Measurements from ENCODE around the gene MRPL9. TPM values are rescaled to one million over a fixed set of nuclear protein-coding genes. Genes with fewer than 3 reads are reported as not detected.

The MRPL9 gene
- total RNA-seq, 1 experiment from 2014 or later = 80.3 TPM

- H3K4me1 ChIP-seq = no peaks in the 10 kb centered on the region; the same call in 1 of the 2 replicates
- H3K9me3 ChIP-seq (replicated peaks) = no peaks in the 10 kb centered on the region
- no peak overlapping the region for H3K4me3 ChIP-seq
- no peaks in the 10 kb centered on the region for H3K36me3 ChIP-seq
- no peak overlapping the region for H3K27ac ChIP-seq
- H3K27me3 ChIP-seq = 0 out of 2 replicates have a peak, but pooled peaks cover 3% of the 10 kb centered on the region
- DNase-seq = no peak
Measured at GRCh38 chr1:151729966-151730291, 33.4 kb downstream of the MRPL9 start.

GRCh38 chr1:151729157-151729965 lies 33.9 kb downstream of the MRPL9 start:
- Histone ChIP-seq H3K4me3 (no peak overlapping the region), H3K27ac (no peak overlapping the region), H3K9me3 (replicated peaks) (no peaks in the 10 kb centered on the region), H3K27me3 (0 out of 2 replicates have a peak, but pooled peaks cover 3% of the 10 kb centered on the region), H3K36me3 (no peaks in the 10 kb centered on the region), H3K4me1 (no peaks in the 10 kb centered on the region; the same call in 1 of the 2 replicates)
- DNase-seq = no peak

- Histone ChIP-seq H3K27me3 (0 out of 2 replicates have a peak, but pooled peaks cover 3% of the 10 kb centered on the region), H3K27ac (no peak overlapping the region)
Measured at GRCh38 chr1:151728151-151729054, 34.9 kb downstream of the MRPL9 start.

GRCh38 chr1:151723726-151724370 lies 39.4 kb downstream of the MRPL9 start:
- H3K4me3 ChIP-seq = no peak overlapping the region
- H3K4me1 ChIP-seq = no peaks in the 10 kb centered on the region
- DNase-seq = no peak
- no peaks in the 10 kb centered on the region for H3K36me3 ChIP-seq
- H3K27me3 ChIP-seq = 0 out of 2 replicates have a peak, but pooled peaks cover 3% of the 10 kb centered on the region
- H3K9me3 ChIP-seq (replicated peaks) = no peaks in the 10 kb centered on the region
- H3K27ac ChIP-seq = no peak overlapping the region

More at GRCh38 chr1:151728151-151729054, 34.9 kb downstream of the MRPL9 start:
- H3K36me3 ChIP-seq = no peaks in the 10 kb centered on the region
- no peak overlapping the region; the same call in 1 of the 2 replicates for H3K4me3 ChIP-seq
- H3K9me3 ChIP-seq (replicated peaks) = no peaks in the 10 kb centered on the region
- DNase-seq = peak in 1 of 2 experiments; percentile 13
- no peaks in the 10 kb centered on the region; the same call in 1 of the 2 replicates for H3K4me1 ChIP-seq

GRCh38 chr1:151721788-151722510 lies 41.3 kb downstream of the MRPL9 start:
- Histone ChIP-seq H3K4me1 (no peaks in the 10 kb centered on the region), H3K4me3 (peak overlapping the region; percentile 49), H3K27me3 (no peaks in the 10 kb centered on the region), H3K27ac (no peak overlapping the region), H3K9me3 (replicated peaks) (no peaks in the 10 kb centered on the region), H3K36me3 (no peaks in the 10 kb centered on the region)
- no peak for DNase-seq

- peak within 1 kb of the TSS; percentile 49 for H3K4me3 ChIP-seq
- H3K36me3 ChIP-seq = no peaks in the 10 kb centered on the region
- peak; percentile 35 to 58 for DNase-seq
- no peaks in the 10 kb centered on the region for H3K27me3 ChIP-seq
- H3K9me3 ChIP-seq (replicated peaks) = no peaks in the 10 kb centered on the region
- H3K4me1 ChIP-seq = no peaks in the 10 kb centered on the region
- no peak within 1 kb of the TSS for H3K27ac ChIP-seq
Measured at GRCh38 chr1:151720974-151721787, 42.1 kb downstream of the MRPL9 start, which contains the start of gene RIIAD1. Gene RIIAD1 (plus strand): TSS chr1:151721522. CDS start chr1:151721537, 15 bp downstream.

GRCh38 chr1:151720554-151720953 lies 42.7 kb downstream of the MRPL9 start:
- H3K4me3 ChIP-seq = no peak overlapping the region
- no peak for DNase-seq

GRCh38 chr1:151720125-151720524 lies 43.2 kb downstream of the MRPL9 start:
- Histone ChIP-seq H3K27me3 (no peaks in the 10 kb centered on the region; the same call in 1 of the 2 replicates), H3K36me3 (no peaks in the 10 kb centered on the region), H3K4me3 (no peak overlapping the region), H3K9me3 (replicated peaks) (no peaks in the 10 kb centered on the region), H3K27ac (no peak overlapping the region), H3K4me1 (no peaks in the 10 kb centered on the region)
- DNase-seq = no peak

More at GRCh38 chr1:151720554-151720953, 42.7 kb downstream of the MRPL9 start:
- no peak overlapping the region for H3K27ac ChIP-seq
- no peaks in the 10 kb centered on the region for H3K36me3 ChIP-seq
- H3K9me3 ChIP-seq (replicated peaks) = no peaks in the 10 kb centered on the region
- no peaks in the 10 kb centered on the region for H3K4me1 ChIP-seq
- H3K27me3 ChIP-seq = no peaks in the 10 kb centered on the region

- no peak for DNase-seq
- Histone ChIP-seq H3K4me3 (no peak overlapping the region), H3K4me1 (no peaks in the 10 kb centered on the region), H3K27me3 (no peaks in the 10 kb centered on the region; the same call in 1 of the 2 replicates), H3K9me3 (replicated peaks) (no peaks in the 10 kb centered on the region), H3K36me3 (no peaks in the 10 kb centered on the region), H3K27ac (no peak overlapping the region)
Measured at GRCh38 chr1:151718666-151719065, 44.6 kb downstream of the MRPL9 start.

- Histone ChIP-seq H3K4me1 (no peaks in the 10 kb centered on the region), H3K36me3 (no peaks in the 10 kb centered on the region), H3K27ac (no peak overlapping the region), H3K9me3 (replicated peaks) (no peaks in the 10 kb centered on the region), H3K4me3 (no peak overlapping the region), H3K27me3 (no peaks in the 10 kb centered on the region; the same call in 1 of the 2 replicates)
- no peak for DNase-seq
Measured at GRCh38 chr1:151718011-151718431, 45.3 kb downstream of the MRPL9 start.

- Histone ChIP-seq H3K4me3 (no peak within 1 kb of the TSS), H3K36me3 (no peaks in the 10 kb centered on the region), H3K27ac (no peak within 1 kb of the TSS), H3K27me3 (no peaks in the 10 kb centered on the region; the same call in 1 of the 2 replicates), H3K4me1 (no peaks in the 10 kb centered on the region), H3K9me3 (replicated peaks) (no peaks in the 10 kb centered on the region)
- DNase-seq = peak; percentile 56 to 69
Measured at GRCh38 chr1:151716771-151717631, 46.3 kb downstream of the MRPL9 start, which contains the start of gene CELF3. Gene CELF3 (minus strand): TSS chr1:151716803. CDS start chr1:151716020, 783 bp downstream.

- H3K27me3 ChIP-seq = no peaks in the 10 kb centered on the region; the same call in 1 of the 2 replicates
- H3K27ac ChIP-seq = no peak overlapping the region
- DNase-seq = no peak
Measured at GRCh38 chr1:151716405-151716762, 46.9 kb downstream of the MRPL9 start.

More at GRCh38 chr1:151716405-151716762, 46.9 kb downstream of the MRPL9 start:
- Histone ChIP-seq H3K4me1 (no peaks in the 10 kb centered on the region), H3K4me3 (no peak overlapping the region), H3K9me3 (replicated peaks) (no peaks in the 10 kb centered on the region), H3K36me3 (no peaks in the 10 kb centered on the region)
